Large intestine (tissue), 1 donor: Measurements from ENCODE around the gene PARPBP. TPM values are rescaled to one million over a fixed set of nuclear protein-coding genes. Genes with fewer than 3 reads are reported as not detected.

Experiments used
- polyA plus RNA-seq: library from polyadenylated mRNA; unstranded; fragments of 120-200 nt; gene quantifications from one replicate; pipeline ENCODE4 v1.2.1, GENCODE V29; 2013

PARPBP gene
- polyA plus RNA-seq, 1 donor, result 9.3 TPM

Other genes starting within 250 kb of the PARPBP start
- gene DRAM1, start 242.6 kb upstream of the PARPBP start, polyA plus RNA-seq, result 7.8 TPM
- 39.9 TPM for gene WASHC3, start 58.2 kb upstream of the PARPBP start, polyA plus RNA-seq
- gene NUP37, start 69 bp upstream of the PARPBP start, polyA plus RNA-seq, result 27.2 TPM
- 0.18 TPM for gene PMCH, start 77.7 kb downstream of the PARPBP start, polyA plus RNA-seq